Renal cortical epithelial cell (primary cell): ENCODE data around the gene CCDC116. TPM values are rescaled to one million over a fixed set of nuclear protein-coding genes. Genes with fewer than 3 reads are reported as not detected.
A peak's percentile ranks its signal among the peaks of the same experiment; 100 is the strongest.
"Not testable (repeated sequence)": the region's sequence is repeated elsewhere in the genome, so short reads cannot be mapped to it uniquely, and the experiment has no call there.

Source experiments
- DNase-seq: peaks from one replicate; pipeline ENCODE4 v3.0.0-alpha.2; 2011; ENCODE audit warnings: low read depth
- total RNA-seq: library from RNA; depleted of rRNA; stranded (reverse); fragments of >200 nt; gene quantifications from 2 replicates; pipeline ENCODE4 v1.2.3, GENCODE V29; 2014

CCDC116 gene
- total RNA-seq, 1 donor from 2014 or later, result not detected

- peak; percentile 84 for DNase-seq
Observed at GRCh38 chr22:21629255-21630149, 3.1 kb upstream of the CCDC116 start, which contains the start of gene YDJC. Gene YDJC (minus strand): TSS chr22:21630022. CDS start chr22:21630014, 8 bp downstream.

- no peak for DNase-seq
Observed at GRCh38 chr22:21631025-21631424, 1.5 kb upstream of the CCDC116 start.

DNA sequence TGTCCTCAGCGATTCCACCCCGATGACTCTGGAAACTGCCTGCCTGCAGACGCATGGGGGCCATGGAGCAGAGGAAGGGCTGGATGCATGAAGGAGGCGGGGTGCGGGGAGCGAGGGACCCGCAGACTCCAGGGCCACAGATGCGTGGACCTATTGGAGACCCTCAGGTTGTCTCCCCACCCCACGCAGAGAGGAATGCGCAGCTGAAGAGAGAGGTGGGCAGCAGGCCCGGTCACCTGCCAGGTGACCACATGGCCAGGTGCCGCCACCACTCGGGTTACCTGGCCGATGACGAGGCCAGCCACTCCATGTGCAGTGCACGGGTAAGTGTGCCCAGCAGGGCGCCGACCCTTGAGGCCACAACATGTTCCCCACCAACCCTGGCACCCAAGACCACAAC, 371 bp downstream of the CCDC116 start:
- no peak for DNase-seq

- DNase-seq, result no peak
Observed at GRCh38 chr22:21633481-21633880, 921 bp downstream of the CCDC116 start.

DNA sequence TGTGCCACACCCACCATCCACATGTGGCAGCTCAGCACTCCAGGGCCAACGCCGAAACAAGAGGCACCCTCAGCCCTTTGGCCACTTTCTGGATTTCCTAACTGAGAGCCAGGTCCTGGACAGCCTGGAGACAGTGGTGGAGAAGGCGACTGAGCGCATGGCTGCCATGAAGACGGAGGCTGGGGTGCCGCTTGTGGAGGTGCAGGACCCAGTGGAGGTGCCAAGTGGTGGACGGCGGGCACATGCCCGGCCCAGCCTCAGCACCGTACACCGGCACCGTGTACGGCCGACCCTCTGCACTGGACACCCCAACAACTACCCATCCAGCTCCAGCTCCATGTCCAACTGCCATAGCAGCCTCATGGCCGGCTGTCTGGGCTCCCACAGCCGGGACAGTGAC, 1.5 kb downstream of the CCDC116 start:
- no peak for DNase-seq

- DNase-seq, result no peak
Observed at GRCh38 chr22:21634844-21635243, 2.3 kb downstream of the CCDC116 start.

DNA sequence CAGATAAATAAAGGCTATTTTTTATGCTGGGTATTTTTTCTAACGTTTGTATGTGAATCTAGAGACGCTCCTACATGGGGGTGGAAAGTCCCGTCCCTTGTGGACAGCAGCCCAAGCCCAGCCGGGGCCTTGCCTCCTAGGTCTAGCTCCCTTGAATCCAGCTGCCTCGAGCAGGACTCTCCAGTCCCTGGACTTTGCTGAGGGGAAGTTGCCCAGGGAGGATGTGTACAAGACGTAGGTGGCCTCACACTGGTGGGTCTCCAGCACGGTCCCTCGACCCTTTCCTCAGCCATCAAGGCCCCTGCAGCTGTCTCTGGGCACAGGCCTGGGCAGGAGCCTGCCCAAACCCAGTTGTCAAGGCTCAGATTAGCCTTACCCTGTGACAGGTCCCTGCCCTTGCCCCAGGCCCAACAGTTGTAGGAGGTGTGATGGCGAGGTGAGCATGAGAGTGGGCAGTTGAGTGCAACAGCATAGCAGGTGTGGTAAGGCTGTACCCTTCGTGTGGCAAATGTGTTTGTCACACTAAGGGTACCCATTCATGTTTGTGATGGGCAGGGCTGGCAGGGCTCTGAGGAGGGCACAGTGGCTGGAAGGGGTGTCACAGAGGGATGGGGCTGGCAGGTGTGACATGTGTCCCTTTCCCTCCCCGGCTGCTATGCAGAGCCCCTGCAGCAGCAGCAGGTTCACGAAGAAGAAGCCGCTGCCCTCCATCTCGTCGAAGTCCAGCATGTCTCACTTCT, 3.4 kb downstream of the CCDC116 start:
- no peak for DNase-seq

DNA sequence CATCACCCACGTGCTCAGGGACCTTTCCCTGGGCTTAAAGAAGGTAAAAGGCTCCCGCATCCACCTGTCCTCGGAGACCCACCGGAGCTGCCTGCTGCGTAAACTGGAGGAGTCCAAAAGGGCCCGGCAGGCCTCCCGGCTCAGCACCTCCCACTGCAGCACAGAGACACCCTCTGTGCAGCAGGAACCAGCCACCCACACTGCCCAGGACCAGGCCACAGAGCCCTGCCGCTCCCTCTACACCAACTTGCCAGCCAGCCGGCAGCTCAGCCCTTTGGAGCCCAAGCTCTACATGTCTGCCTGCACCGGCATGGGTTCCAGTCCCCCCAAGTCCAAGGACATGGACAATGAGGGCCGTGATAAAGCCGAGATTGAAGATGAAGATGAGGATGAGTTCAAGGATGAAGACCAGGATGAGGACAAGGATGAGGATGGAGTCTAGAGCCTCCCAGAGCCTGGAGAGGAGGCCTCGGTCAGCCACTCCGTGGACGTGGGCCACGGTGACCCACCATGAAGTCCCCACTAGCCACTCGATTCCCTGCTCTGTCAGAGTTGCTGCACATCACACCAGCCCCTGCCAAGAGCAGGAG, 4.2 kb downstream of the CCDC116 start:
- no peak for DNase-seq

- not testable (repeated sequence) for DNase-seq
Observed at GRCh38 chr22:21637450-21637849, 4.9 kb downstream of the CCDC116 start.

DNA sequence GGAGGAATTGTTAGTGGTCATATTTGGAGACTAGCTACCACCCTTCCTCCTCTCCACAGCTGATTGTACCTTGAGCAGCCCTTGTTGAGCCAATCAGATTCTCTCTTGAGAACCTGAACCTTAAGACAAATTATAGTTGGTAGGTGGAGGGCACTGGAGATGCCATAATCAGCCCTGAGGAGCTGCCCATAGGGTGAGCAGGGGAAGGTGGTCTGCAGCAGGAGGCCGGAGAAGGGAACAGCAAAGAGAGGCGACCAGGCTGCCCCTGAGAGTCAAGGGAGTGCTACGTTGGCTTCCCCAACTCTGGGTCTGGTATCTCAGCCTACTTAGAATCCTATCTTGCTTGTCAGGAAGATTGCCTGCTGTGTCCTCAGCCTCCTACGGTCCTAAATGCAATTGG, 6.8 kb downstream of the CCDC116 start:
- DNase-seq, result no peak

DNA sequence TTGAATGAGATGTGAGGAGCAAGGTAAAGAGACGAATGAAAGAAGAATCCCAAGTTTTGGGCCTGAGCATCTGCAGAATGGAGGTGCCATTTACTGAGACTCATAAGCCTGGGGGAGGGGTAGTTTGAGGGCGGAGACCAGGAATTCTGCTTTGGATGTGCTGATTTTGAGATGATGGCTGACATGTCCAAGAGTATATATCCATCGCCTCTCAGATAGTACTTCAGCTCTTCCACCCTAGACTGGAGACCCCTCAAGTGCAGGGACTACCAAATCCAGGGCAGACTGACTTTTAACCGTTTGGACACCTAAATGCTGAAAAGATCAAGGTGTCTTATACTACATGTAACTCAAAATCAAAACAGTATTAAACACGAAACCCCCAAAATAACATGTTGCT, 8.2 kb downstream of the CCDC116 start:
- no peak for DNase-seq

- DNase-seq, result peak; percentile 57
Observed at GRCh38 chr22:21641417-21641788, 8.8 kb downstream of the CCDC116 start.

GRCh38 chr22:21641789-21642583, 9.4 kb downstream of the CCDC116 start, which contains the start of gene SDF2L1:
Gene SDF2L1 (plus strand): TSS chr22:21642302. CDS start chr22:21642337, 35 bp downstream.
- peak; percentile 94 for DNase-seq

GRCh38 chr22:21642584-21643448, 10.3 kb downstream of the CCDC116 start:
- peak; percentile 47 for DNase-seq

DNA sequence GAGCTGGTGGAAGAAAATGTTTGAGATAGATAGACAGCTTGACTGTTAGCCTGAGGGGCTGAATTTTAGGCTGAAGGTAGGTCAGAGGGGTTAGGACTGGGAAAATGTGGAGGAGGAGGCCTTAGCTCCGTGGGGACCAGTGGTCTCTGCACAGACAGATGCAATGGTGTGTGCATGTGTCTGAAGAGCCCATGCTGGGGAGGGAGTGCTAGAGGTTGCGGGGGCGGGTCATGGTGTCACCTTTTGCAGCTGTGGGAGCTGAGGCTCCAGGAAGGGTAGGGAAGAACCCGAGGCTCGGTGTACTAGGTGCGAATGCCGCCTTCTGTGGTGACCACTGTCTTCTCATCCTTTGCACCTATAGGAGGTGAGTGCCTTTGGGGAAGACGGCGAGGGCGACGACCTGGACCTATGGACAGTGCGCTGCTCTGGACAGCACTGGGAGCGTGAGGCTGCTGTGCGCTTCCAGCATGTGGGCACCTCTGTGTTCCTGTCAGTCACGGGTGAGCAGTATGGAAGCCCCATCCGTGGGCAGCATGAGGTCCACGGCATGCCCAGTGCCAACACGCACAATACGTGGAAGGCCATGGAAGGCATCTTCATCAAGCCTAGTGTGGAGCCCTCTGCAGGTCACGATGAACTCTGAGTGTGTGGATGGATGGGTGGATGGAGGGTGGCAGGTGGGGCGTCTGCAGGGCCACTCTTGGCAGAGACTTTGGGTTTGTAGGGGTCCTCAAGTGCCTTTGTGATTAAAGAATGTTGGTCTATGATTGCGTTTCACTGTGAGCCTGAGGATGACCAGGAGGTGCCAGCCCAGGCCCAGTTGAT, 11.2 kb downstream of the CCDC116 start:
- DNase-seq, result no peak

DNA sequence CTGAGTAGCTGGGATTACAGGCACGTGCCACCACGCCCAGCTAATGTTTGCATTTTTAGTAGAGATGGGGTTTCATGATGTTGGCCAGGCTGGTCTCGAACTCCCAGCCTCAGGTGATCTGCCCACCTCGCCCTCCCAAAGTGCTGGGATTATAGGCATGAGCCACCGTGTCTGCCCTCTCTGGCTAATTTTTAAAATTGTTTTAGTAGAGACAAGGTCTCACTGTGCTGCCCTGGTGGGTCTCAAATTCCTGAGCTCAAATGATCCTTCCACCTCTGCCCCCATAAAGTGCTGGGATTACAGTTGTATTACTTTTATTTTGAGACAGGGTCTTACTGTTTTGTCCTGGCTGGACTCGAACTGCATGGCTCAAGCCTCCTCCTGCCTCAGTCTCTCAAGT, 13.0 kb downstream of the CCDC116 start:
- not testable (repeated sequence) for DNase-seq

DNA sequence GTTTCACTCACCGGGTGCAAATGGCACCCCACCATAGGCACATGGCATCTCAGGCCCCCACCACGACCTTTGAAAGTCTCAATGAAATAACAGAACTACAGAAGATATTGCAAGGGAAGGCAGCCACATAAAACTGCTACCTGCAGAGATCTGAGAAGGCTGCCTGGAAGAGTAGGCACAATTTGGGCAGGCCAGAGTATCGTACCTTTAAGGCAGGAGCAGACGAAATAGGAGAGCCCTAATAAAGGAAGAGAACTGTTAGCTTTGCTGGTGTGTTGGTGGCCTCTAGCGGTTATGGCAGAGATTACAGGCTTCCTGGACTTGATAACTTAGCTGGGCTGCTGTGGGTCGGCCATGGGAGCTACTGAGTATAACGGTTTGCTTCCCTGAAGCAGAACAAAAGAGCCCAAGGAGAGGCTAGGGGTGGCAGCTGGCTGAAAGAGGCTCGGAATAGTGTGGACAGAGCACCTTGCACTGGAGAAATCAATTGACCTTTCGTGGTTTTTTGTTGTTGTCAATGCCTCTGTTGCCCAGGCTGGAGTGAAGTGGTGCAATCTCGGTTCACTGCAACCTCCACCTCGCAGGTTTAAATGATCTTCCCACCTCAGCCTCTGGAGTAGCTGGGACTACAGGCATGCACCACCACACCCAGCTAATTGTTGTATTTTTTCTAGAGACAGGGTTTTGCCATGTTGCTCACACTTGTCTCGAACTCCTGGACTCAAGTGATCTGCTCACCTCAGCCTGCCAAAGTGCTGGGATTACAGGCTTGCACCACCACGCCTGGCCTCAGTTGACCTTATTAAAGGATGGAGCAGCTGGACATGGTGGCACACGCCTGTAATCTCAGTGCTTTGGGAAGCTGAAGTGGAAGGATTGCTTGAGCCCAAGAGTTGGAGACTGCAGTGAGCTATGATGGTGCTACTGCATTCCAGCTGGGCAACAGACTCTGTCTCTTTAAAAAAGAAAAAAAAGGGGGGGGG, 14.3 kb downstream of the CCDC116 start:
- peak; percentile 72 for DNase-seq

- no peak for DNase-seq
Observed at GRCh38 chr22:21650280-21650679, 17.7 kb downstream of the CCDC116 start.
